Astrocyte of the spinal cord (primary cell): ENCODE results near the gene CASP10.

ENCODE experiments used
- DNase-seq: peaks from one replicate; pipeline ENCODE4 v3.0.0; 2011; ENCODE audit warnings: low read depth, low spot score
- H3K4me3 ChIP-seq: 2 replicates; pipeline ENCODE4 v1.5.1; 2011; ENCODE audit warnings: low read depth, mild to moderate bottlenecking, low read length, moderate library complexity
- CTCF ChIP-seq: IDR thresholded peaks from 2 replicates; pipeline ENCODE4 v1.5.1; 2012; ENCODE audit warnings: low read depth, mild to moderate bottlenecking, low read length, inconsistent platforms
- in situ Hi-C: cut with HindIII; loops from 2 replicates; pipeline ENCODE4 v1.10.0; 2017; ENCODE audit warnings: low sequenced_read_pairs

The CASP10 gene

GRCh38 chr2:201264472-201265173 lies 81.7 kb downstream of the CASP10 start:
- no peak for DNase-seq
- no peak overlapping the region for H3K4me3 ChIP-seq
- in situ Hi-C loops: no loop called here
- no peak for TF ChIP-seq CTCF

- TF ChIP-seq CTCF: no peak
- in situ Hi-C loops: no loop called here
- H3K4me3 ChIP-seq: no peak overlapping the region
- DNase-seq: no peak
Measured at GRCh38 chr2:201266629-201267028, 83.7 kb downstream of the CASP10 start.

- DNase-seq: no peak
- H3K4me3 ChIP-seq: no peak overlapping the region
- in situ Hi-C loops: no loop called here
- no peak for TF ChIP-seq CTCF
Measured at GRCh38 chr2:201267278-201268030, 84.5 kb downstream of the CASP10 start.

- H3K4me3 ChIP-seq: no peak overlapping the region
- DNase-seq: no peak
- in situ Hi-C loops: no loop called here
- TF ChIP-seq CTCF: no peak
Measured at GRCh38 chr2:201269764-201270163, 86.8 kb downstream of the CASP10 start.

DNA sequence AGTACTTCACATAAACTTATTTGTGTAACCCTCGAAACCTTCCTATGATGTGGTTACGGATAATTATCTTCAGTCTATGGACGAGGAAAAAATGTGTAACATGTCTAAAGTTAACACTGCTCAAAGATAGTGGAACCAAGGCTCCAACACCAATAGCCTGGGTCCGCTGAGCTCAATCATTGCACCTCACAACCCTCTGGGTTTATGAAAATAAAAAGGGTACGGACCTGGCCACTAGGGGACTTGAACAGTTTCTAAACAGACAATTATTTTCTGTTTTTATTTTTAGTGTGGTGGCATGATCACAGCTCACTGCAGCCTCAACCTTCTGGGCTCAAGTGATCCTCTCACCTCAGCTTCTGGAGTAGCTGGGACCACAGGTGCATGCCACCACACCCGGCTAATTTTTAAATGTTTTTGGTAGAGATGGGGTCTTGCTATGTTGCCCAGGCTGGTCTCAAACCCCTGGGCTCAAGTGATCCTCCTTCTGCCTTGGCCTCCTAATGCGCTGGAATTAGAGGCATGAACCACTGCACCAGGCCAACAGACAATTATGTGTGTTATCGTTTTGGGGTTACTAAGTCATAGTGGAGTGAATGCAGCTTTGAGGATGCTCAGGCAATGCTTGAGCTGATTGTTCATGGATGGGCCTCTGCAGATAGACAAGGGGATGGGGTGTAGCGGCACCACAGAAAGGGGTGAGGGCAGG lies 87.5 kb downstream of the CASP10 start:
- no peak overlapping the region for H3K4me3 ChIP-seq
- no peak for DNase-seq
- no peak for TF ChIP-seq CTCF
- in situ Hi-C loops: no loop called here

GRCh38 chr2:201271917-201272316 lies 89.0 kb downstream of the CASP10 start:
- no peak for TF ChIP-seq CTCF
- no peak for DNase-seq
- no peak overlapping the region for H3K4me3 ChIP-seq
- in situ Hi-C loops: no loop called here
